HUES64 (cell line): ENCODE results near the gene AKR1B15.
"Not testable (repeated sequence)": the region's sequence is repeated elsewhere in the genome, so short reads cannot be mapped to it uniquely, and the experiment has no call there.

ENCODE experiments used
- H3K27ac ChIP-seq: 2 replicates; pipeline ENCODE4 v1.7.0; 2013; ENCODE audit warnings: low read depth, low read length, inconsistent platforms
- H3K27me3 ChIP-seq: 2 replicates; pipeline ENCODE4 v1.6.1; 2013; ENCODE audit warnings: mild to moderate bottlenecking, low read length; ENCODE audit not compliant: insufficient read depth
- H3K36me3 ChIP-seq: 2 replicates; pipeline ENCODE4 v1.6.1; 2013; ENCODE audit warnings: mild to moderate bottlenecking, low read length; ENCODE audit not compliant: insufficient read depth
- H3K4me1 ChIP-seq: 2 replicates; pipeline ENCODE4 v1.6.1; 2013; ENCODE audit warnings: mild to moderate bottlenecking, low read length, moderate library complexity; ENCODE audit not compliant: insufficient read depth
- H3K4me3 ChIP-seq: 2 replicates; pipeline ENCODE4 v1.5.1; 2013; ENCODE audit warnings: mild to moderate bottlenecking, low read length, moderate library complexity
- H3K9ac ChIP-seq: 2 replicates; pipeline ENCODE4 v1.6.1; 2013; ENCODE audit warnings: mild to moderate bottlenecking, low read depth, low read length
- H3K9me3 ChIP-seq: 2 replicates; pipeline ENCODE4 v1.6.1; 2013; ENCODE audit warnings: low read depth, low read length; ENCODE audit not compliant: insufficient read depth
- WGBS: fragments of 150-250, 120-280 bp; methylation state at CpG from one replicate; pipeline ENCODE4 v1.1.7; 2013; ENCODE audit warnings: missing lambda C conversion rate; 5-methylcytosine and 5-hydroxymethylcytosine counted together

The AKR1B15 gene

GRCh38 chr7:134533288-134533771, 15.6 kb upstream of the AKR1B15 start:
- H3K27ac ChIP-seq = no peak overlapping the region
- no peak overlapping the region for H3K9ac ChIP-seq
- no peaks in the 10 kb centered on the region for H3K9me3 ChIP-seq
- WGBS = 87% methylated on average over 1 of the region's 1 CpG
- H3K4me1 ChIP-seq = no peaks in the 10 kb centered on the region
- H3K27me3 ChIP-seq = no peaks in the 10 kb centered on the region
- no peak overlapping the region for H3K4me3 ChIP-seq
- no peaks in the 10 kb centered on the region for H3K36me3 ChIP-seq

- Histone ChIP-seq H3K36me3 (no peaks in the 10 kb centered on the region), H3K4me1 (no peaks in the 10 kb centered on the region), H3K27ac (no peak overlapping the region), H3K9me3 (no peaks in the 10 kb centered on the region), H3K4me3 (no peak overlapping the region), H3K9ac (no peak overlapping the region), H3K27me3 (no peaks in the 10 kb centered on the region)
- 88% methylated on average over 3 of the region's 3 CpGs for WGBS
These were observed 14.3 kb upstream of the AKR1B15 start for GRCh38 chr7:134534633-134535032.

GRCh38 chr7:134535272-134535918, 13.5 kb upstream of the AKR1B15 start:
- Histone ChIP-seq H3K9ac (no peak overlapping the region), H3K27me3 (no peaks in the 10 kb centered on the region), H3K27ac (no peak overlapping the region), H3K9me3 (no peaks in the 10 kb centered on the region), H3K4me3 (no peak overlapping the region), H3K4me1 (no peaks in the 10 kb centered on the region), H3K36me3 (no peaks in the 10 kb centered on the region)
- WGBS = 97% methylated on average over 3 of the region's 3 CpGs

- 85% methylated on average over 3 of the region's 3 CpGs for WGBS
- H3K27me3 ChIP-seq = no peaks in the 10 kb centered on the region
- no peaks in the 10 kb centered on the region for H3K4me1 ChIP-seq
- no peaks in the 10 kb centered on the region for H3K9me3 ChIP-seq
- no peak overlapping the region for H3K27ac ChIP-seq
- H3K4me3 ChIP-seq = no peak overlapping the region
- no peak overlapping the region for H3K9ac ChIP-seq
- no peaks in the 10 kb centered on the region for H3K36me3 ChIP-seq
These were observed 13.0 kb upstream of the AKR1B15 start for GRCh38 chr7:134535919-134536299.

GRCh38 chr7:134536558-134536957, 12.4 kb upstream of the AKR1B15 start:
- not testable (repeated sequence) for H3K9me3 ChIP-seq, H3K9ac ChIP-seq, H3K27ac ChIP-seq, H3K36me3 ChIP-seq, H3K27me3 ChIP-seq, H3K4me1 ChIP-seq, H3K4me3 ChIP-seq
- WGBS = 94% methylated on average over 3 of the region's 3 CpGs

GRCh38 chr7:134537273-134537781, 11.6 kb upstream of the AKR1B15 start:
- not testable (repeated sequence) for H3K4me1 ChIP-seq, H3K27me3 ChIP-seq, H3K9me3 ChIP-seq, H3K36me3 ChIP-seq, H3K27ac ChIP-seq, H3K4me3 ChIP-seq, H3K9ac ChIP-seq
- 89% methylated on average over 4 of the region's 5 CpGs for WGBS

- Histone ChIP-seq H3K4me1 (no peaks in the 10 kb centered on the region), H3K27me3 (no peaks in the 10 kb centered on the region), H3K9ac (no peak overlapping the region), H3K9me3 (no peaks in the 10 kb centered on the region), H3K36me3 (no peaks in the 10 kb centered on the region), H3K4me3 (no peak overlapping the region), H3K27ac (no peak overlapping the region)
- WGBS = 95% methylated on average over 6 of the region's 6 CpGs
These were observed 9.4 kb upstream of the AKR1B15 start for GRCh38 chr7:134539380-134540004.

GRCh38 chr7:134541501-134542194, 7.3 kb upstream of the AKR1B15 start:
- WGBS = 89% methylated on average over 8 of the region's 8 CpGs
- not testable (repeated sequence) for H3K9ac ChIP-seq

GRCh38 chr7:134542195-134542771, 6.6 kb upstream of the AKR1B15 start:
- H3K27ac ChIP-seq = no peak overlapping the region
- no peaks in the 10 kb centered on the region for H3K27me3 ChIP-seq
- H3K4me3 ChIP-seq = no peak overlapping the region
- H3K9ac ChIP-seq = no peak overlapping the region
- H3K36me3 ChIP-seq = no peaks in the 10 kb centered on the region
- WGBS = 86% methylated on average over 8 of the region's 8 CpGs
- peaks cover 9% of the 10 kb centered on the region for H3K4me1 ChIP-seq
- H3K9me3 ChIP-seq = no peaks in the 10 kb centered on the region

More at GRCh38 chr7:134541501-134542194, 7.3 kb upstream of the AKR1B15 start:
- H3K36me3 ChIP-seq, H3K9me3 ChIP-seq, H3K4me3 ChIP-seq, H3K27ac ChIP-seq, H3K27me3 ChIP-seq, H3K4me1 ChIP-seq: not testable (repeated sequence)

- Histone ChIP-seq H3K36me3 (no peaks in the 10 kb centered on the region), H3K4me1 (peaks cover 23% of the 10 kb centered on the region), H3K27ac (no peak overlapping the region), H3K9ac (no peak overlapping the region), H3K4me3 (no peak overlapping the region), H3K27me3 (no peaks in the 10 kb centered on the region), H3K9me3 (no peaks in the 10 kb centered on the region)
- 94% methylated on average over 4 of the region's 4 CpGs for WGBS
These were observed 3.5 kb upstream of the AKR1B15 start for GRCh38 chr7:134545380-134545779.

GRCh38 chr7:134545918-134546317, 3.0 kb upstream of the AKR1B15 start:
- WGBS = 94% methylated on average over 3 of the region's 3 CpGs
- no peak overlapping the region for H3K9ac ChIP-seq
- no peaks in the 10 kb centered on the region for H3K27me3 ChIP-seq
- H3K36me3 ChIP-seq = no peaks in the 10 kb centered on the region
- H3K27ac ChIP-seq = no peak overlapping the region
- no peaks in the 10 kb centered on the region for H3K9me3 ChIP-seq
- H3K4me3 ChIP-seq = no peak overlapping the region
- H3K4me1 ChIP-seq = peaks cover 23% of the 10 kb centered on the region
